Measurements from ENCODE around the gene EVL.

Gene EVL

DNA sequence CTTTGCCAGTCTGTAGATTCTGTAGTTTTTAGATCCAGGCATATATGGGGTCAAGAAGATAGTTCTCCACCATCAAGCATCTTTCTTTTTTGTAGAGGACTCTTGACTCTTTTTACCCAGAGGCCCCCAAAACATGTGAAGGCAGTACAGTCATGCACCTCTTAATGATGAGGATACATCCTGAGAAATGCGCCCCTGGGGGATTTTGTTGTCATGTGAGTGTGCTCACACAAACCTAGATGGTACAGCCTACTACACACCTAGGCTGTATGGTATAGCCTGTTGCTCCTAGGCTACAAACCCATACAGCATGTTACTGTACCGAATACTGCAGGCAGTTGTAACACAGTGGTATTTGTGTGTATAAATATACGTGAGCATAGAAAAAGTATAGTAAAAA is 23.0 kb downstream of the EVL start:
- DNase-seq, result no peak

DNA sequence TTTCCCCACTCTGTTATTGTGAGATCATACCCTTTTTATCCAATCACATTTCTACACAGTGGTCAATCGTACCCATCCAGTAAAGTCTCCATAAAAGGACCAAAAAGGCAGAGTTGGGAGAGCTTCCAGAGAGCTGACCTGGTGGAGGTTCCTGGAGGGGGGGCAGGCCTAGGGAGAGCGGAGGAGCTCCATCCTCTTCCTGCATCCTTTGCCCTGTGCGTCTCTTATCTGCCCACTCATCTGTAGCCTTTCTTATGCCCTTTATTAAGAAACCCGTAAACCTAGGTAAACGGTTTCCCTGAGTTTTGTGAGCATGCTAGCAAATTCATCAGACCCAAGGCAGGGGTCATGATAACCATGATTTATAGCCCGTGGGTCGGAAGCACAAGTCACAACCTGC is 26.2 kb downstream of the EVL start:
- DNase-seq, result no peak

GRCh38 chr14:100092832-100093231 is 27.6 kb downstream of the EVL start:
- no peak for DNase-seq

GRCh38 chr14:100093319-100093718 is 28.1 kb downstream of the EVL start:
- DNase-seq, result no peak

- DNase-seq, result peak in 1 of 3 donors; percentile 18
Observed at GRCh38 chr14:100096656-100097055, 31.4 kb downstream of the EVL start.

GRCh38 chr14:100098171-100098570 is 32.9 kb downstream of the EVL start:
- peak in 1 of 3 donors; percentile 15 for DNase-seq

DNA sequence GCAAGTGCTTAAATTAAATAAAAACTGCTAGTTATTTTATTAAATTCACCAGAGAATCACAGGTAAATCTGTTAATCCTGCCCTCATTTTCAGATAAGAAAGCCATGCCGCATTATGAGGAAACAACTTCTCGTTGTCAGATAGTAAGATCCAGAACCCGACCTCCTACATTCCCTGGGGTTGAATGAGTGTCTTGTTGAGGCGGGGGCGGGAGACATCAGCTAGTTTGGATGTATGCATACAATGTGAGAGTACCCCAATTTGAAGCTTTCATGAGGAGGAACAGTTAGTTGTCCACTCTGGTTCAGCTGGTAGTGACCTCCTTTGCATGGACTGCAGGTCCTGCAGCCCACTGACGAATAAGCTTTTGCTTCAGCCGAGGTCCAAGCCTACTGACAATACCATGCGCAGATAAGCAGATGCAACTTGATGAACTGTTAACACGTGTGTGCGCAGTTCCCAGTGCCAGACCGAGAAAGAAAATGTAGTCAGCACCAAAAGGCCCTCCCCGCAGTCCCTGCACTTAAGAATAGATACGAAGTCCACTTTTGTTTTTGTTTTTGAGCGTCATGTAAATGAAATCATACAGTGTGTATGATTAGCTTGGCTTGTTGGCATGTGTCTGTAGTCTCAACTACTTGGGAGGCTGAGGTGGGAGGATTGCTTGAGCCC is 34.9 kb downstream of the EVL start:
- DNase-seq, result peak in 1 of 3 donors; percentile 17

DNA sequence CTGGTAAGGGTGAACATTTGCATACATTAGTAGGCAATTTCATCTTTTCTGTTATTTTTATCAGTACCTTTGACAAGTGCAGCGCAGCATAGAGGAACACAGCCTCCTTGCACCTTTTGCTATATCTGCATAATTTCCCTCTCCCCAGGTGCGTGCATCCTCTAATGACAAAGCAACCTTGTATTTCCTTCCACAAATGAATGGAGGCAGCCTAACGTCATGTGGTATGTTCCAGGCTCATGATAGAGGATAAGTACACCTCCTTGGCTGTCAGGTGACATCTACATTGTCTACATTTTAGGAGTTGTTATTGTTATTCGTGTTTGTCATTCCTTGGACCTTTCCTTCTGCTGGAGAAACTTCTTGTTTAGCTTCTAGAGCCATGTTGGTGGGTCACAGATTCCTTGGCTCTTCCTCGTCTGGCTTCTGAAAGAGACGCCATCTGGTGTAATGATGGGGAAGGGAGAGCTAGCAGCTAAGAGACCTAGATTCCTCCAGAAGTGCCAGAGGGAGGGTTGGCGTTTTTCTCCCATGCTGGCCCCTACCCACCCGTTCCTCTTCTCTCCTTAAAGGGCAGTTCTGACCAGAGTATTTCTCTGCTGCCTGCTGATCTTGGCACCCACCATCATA is 37.0 kb downstream of the EVL start:
- no peak for DNase-seq

DNA sequence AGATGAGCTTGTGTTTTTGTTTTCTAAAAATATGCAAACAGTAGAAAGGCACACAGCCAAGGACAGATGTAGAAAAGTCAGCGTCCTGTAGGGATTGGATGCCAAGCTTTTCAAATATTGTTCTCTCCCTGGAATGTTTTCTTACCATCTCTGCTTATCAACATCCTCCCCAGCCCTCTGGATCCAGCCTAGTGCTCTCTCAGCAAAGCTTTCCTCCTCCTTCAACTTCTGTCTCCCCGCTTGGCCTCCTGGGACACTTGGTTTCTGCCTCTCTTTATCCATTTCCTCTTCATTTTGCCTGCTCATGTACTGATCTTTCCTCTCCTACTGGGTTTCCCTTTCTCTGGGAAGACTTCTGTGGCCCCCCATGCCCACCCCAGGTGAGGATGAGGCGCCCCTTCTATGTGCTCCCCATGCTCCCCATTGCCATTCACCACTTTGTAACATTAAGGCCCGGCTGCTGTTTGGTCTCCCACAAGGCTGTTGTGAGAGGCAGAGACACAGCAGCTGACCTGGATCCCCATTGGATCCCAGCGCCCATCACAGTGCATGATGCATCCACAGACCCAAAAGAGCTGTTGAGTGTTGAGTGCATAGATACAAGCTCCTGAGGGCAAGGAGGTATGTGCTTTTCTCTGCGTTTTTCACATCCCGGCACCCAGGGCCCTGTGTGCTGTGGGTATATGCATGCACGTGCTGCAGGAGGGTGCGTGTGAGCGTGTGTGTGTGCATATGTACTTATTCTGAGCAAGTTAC is 38.2 kb downstream of the EVL start:
- DNase-seq, result no peak

DNA sequence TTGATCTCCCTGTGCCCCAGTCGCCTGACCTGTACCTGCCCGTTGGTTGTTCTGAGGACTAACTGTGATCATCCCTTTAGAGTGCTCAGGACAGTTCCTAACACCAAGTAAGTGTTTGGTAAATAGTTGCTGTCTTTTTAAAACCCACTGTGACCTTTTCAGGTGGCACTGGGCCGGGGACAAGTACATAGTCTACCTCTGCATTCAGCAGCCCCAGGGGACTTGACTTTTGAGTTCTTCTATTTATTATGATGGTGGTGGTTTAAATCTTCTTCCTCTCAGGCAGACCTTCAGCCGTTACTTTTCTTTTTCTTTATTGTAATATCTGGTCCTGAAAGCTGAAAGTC is 38.8 kb downstream of the EVL start:
- no peak for DNase-seq

GRCh38 chr14:100104523-100105300 is 39.5 kb downstream of the EVL start:
- DNase-seq, result no peak

- DNase-seq, result peak in 1 of 3 donors; percentile 22
Observed at GRCh38 chr14:100105357-100106169, 40.3 kb downstream of the EVL start.

DNA sequence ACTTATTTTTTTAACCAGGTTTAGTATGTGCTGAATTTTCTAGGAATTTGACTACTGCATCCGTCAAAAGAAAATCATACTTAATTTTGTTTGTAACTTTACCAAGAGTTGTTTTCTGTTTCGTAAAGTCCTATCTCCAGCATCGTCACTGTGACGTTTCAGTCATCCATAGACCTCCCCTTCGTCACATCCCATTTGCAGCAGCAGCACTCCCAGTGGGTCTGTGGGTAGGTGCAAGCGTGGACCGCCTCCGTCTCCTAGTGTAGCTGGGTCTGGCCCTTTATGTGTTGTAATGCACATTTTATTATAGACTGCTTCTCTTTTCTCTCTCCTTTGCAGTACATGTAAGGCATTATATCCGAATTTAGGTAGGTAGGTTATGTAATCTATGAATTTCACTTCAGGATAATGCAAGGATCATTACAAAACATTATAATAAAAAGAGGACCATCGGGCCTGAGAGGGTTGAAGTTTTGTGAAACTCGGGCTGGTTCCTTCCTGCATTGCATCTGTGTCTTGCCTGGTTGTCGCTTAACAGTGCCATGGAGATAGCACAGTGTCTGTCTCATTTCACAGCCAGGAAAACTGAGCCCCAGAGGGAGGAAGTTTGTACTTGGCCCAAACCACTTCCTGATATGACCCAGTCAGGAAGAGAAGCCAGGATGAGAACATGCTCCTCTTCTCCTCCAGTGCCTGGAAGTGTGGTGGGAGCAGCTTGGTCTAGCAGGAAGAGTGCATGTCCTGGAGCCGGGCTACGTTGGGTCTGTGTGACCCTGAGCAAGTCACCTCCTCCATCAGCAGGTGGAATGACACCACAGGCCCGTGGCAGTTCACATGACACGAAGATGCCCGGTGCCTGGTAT is 41.3 kb downstream of the EVL start:
- DNase-seq, result peak; percentile 79 to 82 (median 80)

- peak; percentile 44 to 69 (median 54) for DNase-seq
Observed at GRCh38 chr14:100107236-100107635, 42.0 kb downstream of the EVL start.

- DNase-seq, result peak; percentile 73 to 86 (median 77)
Observed at GRCh38 chr14:100108042-100108825, 43.0 kb downstream of the EVL start.

DNA sequence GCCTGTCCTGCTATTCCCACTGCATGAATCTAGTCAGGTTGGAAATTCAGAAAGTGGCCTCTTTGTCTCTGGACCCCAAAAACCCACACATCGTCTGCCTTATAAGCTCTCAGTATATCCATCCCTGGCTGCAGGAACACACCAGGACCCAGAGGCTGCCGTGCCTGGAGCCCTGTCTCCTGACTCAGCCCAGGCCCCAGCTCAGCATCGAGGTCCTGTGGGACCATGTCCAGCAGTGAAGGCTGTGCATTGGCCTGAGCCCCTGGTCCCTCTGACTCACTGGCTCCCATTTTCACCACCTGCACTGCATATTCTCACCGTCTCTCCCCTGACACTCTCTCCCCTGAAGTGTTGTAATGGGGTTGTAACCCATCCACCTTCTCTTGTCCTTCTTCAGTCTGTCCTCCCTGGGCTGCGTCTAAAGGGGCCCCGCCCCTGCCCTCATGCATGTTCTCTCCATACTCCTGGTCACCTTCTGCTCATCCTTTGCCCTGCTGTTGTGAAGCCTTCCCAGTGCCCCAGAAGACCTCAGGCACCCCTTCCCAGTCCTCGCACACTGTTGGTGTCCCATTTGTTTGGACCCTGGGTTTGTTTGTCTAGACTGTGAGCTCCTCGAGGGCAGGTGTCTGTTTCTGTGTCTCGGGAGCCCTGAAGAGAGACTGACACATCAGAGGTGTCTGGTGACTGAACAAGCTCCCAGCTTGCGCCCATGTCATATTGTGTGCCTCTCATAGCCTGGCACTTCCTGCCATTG is 43.8 kb downstream of the EVL start:
- DNase-seq, result no peak

DNA sequence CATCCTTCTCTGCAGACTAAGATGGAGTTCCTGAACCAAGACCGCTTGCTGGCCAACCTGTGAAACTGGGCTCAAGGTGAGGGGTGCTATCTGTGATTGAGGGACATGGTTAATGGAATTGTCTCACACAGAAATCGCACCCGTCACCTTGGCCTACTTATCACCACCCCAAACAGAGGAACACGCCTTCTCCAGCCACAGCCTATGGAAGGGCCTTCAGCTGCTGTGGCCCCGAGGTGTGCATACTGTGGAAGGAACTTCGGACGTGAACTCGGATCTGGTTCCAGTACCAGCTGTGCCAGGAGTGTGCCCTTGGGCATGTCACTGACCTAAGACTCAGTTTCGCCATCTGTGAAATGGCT is 44.4 kb downstream of the EVL start:
- no peak for DNase-seq

- DNase-seq, result no peak
Observed at GRCh38 chr14:100110816-100111215, 45.6 kb downstream of the EVL start.

- no peak for DNase-seq
Observed at GRCh38 chr14:100111931-100112704, 46.9 kb downstream of the EVL start.

Data from suppressor macrophage treated with lipopolysaccharide for 1 hour (primary cell).